Endothelial cell of umbilical vein (primary cell): ENCODE measurements around the gene DNAJC12.

Experiments used
- POLR2AphosphoS5 ChIP-seq: IDR thresholded peaks from 2 replicates; pipeline ENCODE4 v1.6.1; 2012; ENCODE audit warnings: low read depth, mild to moderate bottlenecking, control low read depth, low read length, moderate library complexity; ENCODE audit not compliant: insufficient read depth
- TF ChIP-seq, protein P1 (sequence below), 2 donors: IDR thresholded peaks; 1 replicate in 1 of 2; 2 replicates in 1 of 2; pipeline ENCODE4 v1.5.1; 2011; ENCODE audit warnings: low read length in 2 of 2, mild to moderate bottlenecking in 2 of 2, moderate library complexity in 2 of 2, control low read depth in 1 of 2, inconsistent platforms in 1 of 2, low read depth in 1 of 2; ENCODE audit not compliant: insufficient read depth in 1 of 2; ENCODE audit errors: extremely low read depth in 1 of 2

DNA sequence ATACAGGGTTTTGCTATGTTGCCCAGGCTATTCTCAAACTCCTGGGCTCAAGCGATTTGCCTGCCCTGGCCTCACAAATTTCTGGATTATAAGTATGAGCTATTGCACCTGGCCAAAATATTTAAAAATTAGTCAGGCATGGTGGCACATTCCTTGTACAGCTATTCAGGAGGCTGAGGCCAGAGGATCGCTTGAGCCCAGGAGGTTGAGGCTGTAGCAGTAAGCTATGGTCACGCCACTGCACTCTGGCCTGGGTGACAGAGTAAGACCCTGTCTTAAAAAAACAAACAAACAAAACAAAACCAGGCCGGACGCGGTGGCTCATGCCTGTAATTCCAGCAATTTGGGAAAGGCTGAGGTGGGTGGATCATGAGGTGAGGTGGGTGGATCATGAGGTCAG, 32.0 kb upstream of the DNAJC12 start:
- no peak for TF ChIP-seq POLR2AphosphoS5
- TF ChIP-seq, protein P1, sequence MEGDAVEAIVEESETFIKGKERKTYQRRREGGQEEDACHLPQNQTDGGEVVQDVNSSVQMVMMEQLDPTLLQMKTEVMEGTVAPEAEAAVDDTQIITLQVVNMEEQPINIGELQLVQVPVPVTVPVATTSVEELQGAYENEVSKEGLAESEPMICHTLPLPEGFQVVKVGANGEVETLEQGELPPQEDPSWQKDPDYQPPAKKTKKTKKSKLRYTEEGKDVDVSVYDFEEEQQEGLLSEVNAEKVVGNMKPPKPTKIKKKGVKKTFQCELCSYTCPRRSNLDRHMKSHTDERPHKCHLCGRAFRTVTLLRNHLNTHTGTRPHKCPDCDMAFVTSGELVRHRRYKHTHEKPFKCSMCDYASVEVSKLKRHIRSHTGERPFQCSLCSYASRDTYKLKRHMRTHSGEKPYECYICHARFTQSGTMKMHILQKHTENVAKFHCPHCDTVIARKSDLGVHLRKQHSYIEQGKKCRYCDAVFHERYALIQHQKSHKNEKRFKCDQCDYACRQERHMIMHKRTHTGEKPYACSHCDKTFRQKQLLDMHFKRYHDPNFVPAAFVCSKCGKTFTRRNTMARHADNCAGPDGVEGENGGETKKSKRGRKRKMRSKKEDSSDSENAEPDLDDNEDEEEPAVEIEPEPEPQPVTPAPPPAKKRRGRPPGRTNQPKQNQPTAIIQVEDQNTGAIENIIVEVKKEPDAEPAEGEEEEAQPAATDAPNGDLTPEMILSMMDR (IDR thresholded peaks at IDR 0.05; ENCODE audit: extremely low read depth in 1 of 2, insufficient read depth in 1 of 2, low read depth in 1 of 2, low read length in 2 of 2) = no peak
